Calu3 (cell line): ENCODE results near the gene DUSP2. TPM values are rescaled to one million over a fixed set of nuclear protein-coding genes. Genes with fewer than 3 reads are reported as not detected.

Experiments
- BruUV-seq: library from RNA; stranded (reverse); fragments of 400-500 nt; replicated peaks from 2 replicates; lab custom pipeline; 2021; lab: Mats Ljungman, UMichigan
- CTCF ChIA-PET: fragments of 300-600 bp; sonication (Branson Sonifier 250); formaldehyde crosslinking; loops from one replicate; lab custom pipeline; 2022; ENCODE audit warnings: antibody characterized with exemption; lab: Charles Lee
- DNase-seq: peaks from one replicate; pipeline ENCODE4 v3.0.0; 2022
- H3K27ac Mint-ChIP-seq: one replicate; pipeline ENCODE4 v1.8.0; 2022; ENCODE audit warnings: mixed read lengths; ENCODE audit not compliant: unreplicated experiment
- H3K27me3 Mint-ChIP-seq: one replicate; pipeline ENCODE4 v1.8.0; 2022; ENCODE audit warnings: mixed read lengths; ENCODE audit not compliant: unreplicated experiment
- H3K36me3 Mint-ChIP-seq: one replicate; pipeline ENCODE4 v1.8.0; 2022; ENCODE audit warnings: mild to moderate bottlenecking, moderate library complexity, mixed read lengths; ENCODE audit not compliant: insufficient read depth, unreplicated experiment
- H3K4me1 Mint-ChIP-seq: one replicate; pipeline ENCODE4 v1.8.0; 2022; ENCODE audit warnings: mild to moderate bottlenecking, low read depth, mixed read lengths; ENCODE audit not compliant: unreplicated experiment
- H3K4me3 Mint-ChIP-seq: one replicate; pipeline ENCODE4 v1.8.0; 2022; ENCODE audit warnings: mild to moderate bottlenecking, low read depth, moderate library complexity, mixed read lengths; ENCODE audit not compliant: unreplicated experiment
- H3K9me3 Mint-ChIP-seq: one replicate; pipeline ENCODE4 v1.8.0; 2022; ENCODE audit warnings: low read depth, mixed read lengths; ENCODE audit not compliant: unreplicated experiment
- intact Hi-C: fragments of 100-400 bp; cut with micrococcal nuclease; formaldehyde crosslinking; loops from one replicate; pipeline ENCODE4 v1.10.0; 2022; ENCODE audit not compliant: unreplicated experiment
- total RNA-seq: library from RNA; stranded (reverse); gene quantifications from 2 replicates; pipeline ENCODE4 v1.2.3, GENCODE V29; 2022
- TF ChIP-seq, protein P1 (sequence below): fragments of 200-600 bp; IDR thresholded peaks from one replicate; pipeline ENCODE4 v1.8.0; 2022; ENCODE audit warnings: antibody characterized with exemption; ENCODE audit not compliant: unreplicated experiment

DUSP2 gene
- total RNA-seq, 1 experiment from 2014 or later: 4.1 TPM

DNA sequence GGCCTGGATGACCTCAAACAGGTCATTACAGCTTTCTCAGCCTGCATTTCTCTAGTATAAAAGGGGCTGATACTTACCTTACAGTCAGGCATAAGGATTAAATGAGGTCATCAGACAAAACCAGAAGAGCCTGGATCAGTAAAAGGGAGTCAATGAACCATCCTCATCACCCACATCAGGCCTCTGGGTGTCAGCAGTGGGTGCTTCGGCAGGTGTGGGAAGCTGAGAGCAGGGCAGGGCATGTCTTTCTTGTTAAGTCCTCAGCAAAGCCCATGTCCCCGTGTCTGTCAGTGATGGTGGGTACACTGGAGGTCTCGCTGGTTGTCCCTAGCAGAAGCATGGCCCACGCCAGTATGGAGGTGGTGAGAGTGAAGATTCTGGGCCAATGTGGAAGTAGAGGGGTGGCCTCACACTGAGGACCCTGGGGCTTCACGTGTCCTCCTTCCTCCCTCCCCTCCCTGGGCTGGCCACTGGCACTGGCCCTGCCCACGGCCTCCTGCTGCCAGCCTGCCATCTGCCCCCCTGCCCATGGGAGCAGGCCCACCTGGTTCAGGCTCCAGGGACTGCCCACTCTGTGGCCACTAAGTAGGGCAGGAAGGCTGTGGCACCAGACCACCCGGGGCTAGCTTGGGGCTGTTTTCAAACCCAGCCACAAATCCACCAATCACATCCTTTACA is 33.3 kb downstream of the DUSP2 start:
- no peak for DNase-seq
- intact Hi-C loops: no loop called here
- Mint-ChIP-seq H3K36me3 (peaks cover 9% of the 10 kb centered on the region), H3K4me1 (no peaks in the 10 kb centered on the region), H3K27me3 (peaks cover 52% of the 10 kb centered on the region), H3K27ac (no peak overlapping the region), H3K9me3 (no peaks in the 10 kb centered on the region), H3K4me3 (no peak overlapping the region)
- CTCF ChIA-PET: no interaction called here
- TF ChIP-seq, protein P1, sequence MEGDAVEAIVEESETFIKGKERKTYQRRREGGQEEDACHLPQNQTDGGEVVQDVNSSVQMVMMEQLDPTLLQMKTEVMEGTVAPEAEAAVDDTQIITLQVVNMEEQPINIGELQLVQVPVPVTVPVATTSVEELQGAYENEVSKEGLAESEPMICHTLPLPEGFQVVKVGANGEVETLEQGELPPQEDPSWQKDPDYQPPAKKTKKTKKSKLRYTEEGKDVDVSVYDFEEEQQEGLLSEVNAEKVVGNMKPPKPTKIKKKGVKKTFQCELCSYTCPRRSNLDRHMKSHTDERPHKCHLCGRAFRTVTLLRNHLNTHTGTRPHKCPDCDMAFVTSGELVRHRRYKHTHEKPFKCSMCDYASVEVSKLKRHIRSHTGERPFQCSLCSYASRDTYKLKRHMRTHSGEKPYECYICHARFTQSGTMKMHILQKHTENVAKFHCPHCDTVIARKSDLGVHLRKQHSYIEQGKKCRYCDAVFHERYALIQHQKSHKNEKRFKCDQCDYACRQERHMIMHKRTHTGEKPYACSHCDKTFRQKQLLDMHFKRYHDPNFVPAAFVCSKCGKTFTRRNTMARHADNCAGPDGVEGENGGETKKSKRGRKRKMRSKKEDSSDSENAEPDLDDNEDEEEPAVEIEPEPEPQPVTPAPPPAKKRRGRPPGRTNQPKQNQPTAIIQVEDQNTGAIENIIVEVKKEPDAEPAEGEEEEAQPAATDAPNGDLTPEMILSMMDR: no peak
- no TSS peak for BruUV-seq

DNA sequence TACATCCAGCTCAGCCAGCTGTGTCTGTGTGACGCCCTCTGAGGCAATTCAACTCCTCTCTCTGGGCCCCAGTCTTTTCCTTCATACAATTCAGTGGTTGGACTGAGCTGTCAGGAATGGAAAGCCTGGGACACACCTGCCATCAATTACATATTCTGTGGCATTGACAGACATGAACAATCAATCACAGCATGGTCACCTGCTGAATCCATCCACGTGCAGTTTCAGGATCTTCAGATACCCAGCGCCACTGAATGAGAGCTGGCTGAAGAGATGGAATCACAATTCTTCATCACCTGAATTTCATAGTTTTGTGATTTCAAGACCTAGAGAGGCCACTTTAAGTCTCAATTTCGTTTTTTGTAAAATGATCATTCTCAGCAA is 34.0 kb downstream of the DUSP2 start:
- Mint-ChIP-seq H3K27ac (no peak overlapping the region), H3K36me3 (peaks cover 9% of the 10 kb centered on the region), H3K4me3 (no peak overlapping the region), H3K27me3 (peaks cover 52% of the 10 kb centered on the region), H3K4me1 (no peaks in the 10 kb centered on the region), H3K9me3 (no peaks in the 10 kb centered on the region)
- TF ChIP-seq, protein P1: no peak
- DNase-seq: no peak
- CTCF ChIA-PET: no interaction called here
- intact Hi-C loops: no loop called here
- BruUV-seq: no TSS peak

DNA sequence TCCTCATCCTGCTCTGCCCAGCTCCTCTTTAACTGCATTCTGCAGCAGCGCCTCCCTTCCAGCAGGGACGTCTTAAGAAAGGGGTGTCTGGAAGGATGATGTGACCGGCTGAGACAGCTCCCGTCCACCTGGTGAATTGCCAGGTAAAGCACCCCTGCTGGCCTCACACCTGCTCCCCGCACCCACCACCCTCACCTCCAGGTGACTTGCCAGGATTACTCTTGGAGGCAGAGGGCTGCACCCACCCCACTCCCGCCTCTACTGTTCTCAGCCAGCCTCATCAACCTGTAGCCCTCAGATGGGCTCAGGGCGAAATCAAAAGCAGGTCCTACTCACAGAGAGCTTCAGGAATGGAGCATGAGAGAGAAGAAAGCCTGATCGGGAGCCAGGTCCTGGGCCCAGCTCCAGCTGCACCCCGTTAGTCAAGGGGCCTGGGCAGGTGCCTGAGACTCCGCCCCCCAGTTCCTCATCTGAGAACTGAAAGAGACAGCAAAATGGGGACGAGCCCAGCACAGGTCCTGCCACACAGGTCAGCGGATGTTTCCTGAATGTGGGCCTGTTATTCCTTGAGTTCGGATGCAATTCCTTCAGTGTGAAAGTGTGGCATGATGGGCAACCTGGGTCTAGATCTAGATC is 34.5 kb downstream of the DUSP2 start:
- TF ChIP-seq, protein P1: no peak
- peaks cover 51% of the 10 kb centered on the region for H3K27me3 Mint-ChIP-seq

DNA sequence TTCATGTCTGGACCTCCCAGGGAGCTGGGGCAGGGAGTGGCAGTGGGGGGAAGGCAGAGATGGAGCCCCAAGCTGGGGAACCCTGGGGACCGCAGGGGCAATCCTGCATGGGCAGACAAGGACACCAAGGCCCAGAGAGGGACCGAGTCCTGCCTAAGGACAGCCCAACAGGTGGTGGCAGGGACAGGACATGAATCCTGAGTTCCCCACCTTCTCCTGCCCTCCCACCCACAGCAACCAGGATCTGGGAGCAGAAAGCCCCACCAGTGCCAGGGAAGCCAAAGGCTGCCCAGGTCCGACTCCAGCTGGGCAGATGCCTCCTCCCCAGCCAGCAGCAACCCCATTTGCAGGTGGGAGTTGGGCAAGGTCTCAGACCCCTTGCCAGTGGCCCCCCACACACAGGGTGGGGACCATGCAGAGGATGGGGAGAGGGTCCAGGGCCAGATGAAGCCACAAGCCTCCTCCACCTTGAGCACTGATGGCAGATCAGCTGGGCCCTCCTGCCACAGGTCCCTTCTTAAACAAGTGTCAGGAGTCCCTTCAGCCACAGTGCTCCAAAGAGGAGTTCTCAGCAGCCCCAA is 35.2 kb downstream of the DUSP2 start:
- no peaks in the 10 kb centered on the region for H3K36me3 Mint-ChIP-seq
- CTCF ChIA-PET: no interaction called here
- intact Hi-C loops: no loop called here
- no peaks in the 10 kb centered on the region for H3K4me1 Mint-ChIP-seq
- no peaks in the 10 kb centered on the region for H3K9me3 Mint-ChIP-seq
- TF ChIP-seq, protein P1: no peak
- H3K4me3 Mint-ChIP-seq: no peak overlapping the region
- no peak overlapping the region for H3K27ac Mint-ChIP-seq
- BruUV-seq: no TSS peak
- DNase-seq: no peak
- H3K27me3 Mint-ChIP-seq: peaks cover 51% of the 10 kb centered on the region

More for the DNA sequence above, 34.5 kb downstream of the DUSP2 start:
- no peak for DNase-seq
- BruUV-seq: no TSS peak
- no peak overlapping the region for H3K27ac Mint-ChIP-seq
- H3K4me3 Mint-ChIP-seq: no peak overlapping the region
- H3K9me3 Mint-ChIP-seq: no peaks in the 10 kb centered on the region
- CTCF ChIA-PET: no interaction called here
- no peaks in the 10 kb centered on the region for H3K4me1 Mint-ChIP-seq
- intact Hi-C loops: no loop called here
- peaks cover 7% of the 10 kb centered on the region for H3K36me3 Mint-ChIP-seq
